ENCODE measurements around the gene NCAPG2.

DNA sequence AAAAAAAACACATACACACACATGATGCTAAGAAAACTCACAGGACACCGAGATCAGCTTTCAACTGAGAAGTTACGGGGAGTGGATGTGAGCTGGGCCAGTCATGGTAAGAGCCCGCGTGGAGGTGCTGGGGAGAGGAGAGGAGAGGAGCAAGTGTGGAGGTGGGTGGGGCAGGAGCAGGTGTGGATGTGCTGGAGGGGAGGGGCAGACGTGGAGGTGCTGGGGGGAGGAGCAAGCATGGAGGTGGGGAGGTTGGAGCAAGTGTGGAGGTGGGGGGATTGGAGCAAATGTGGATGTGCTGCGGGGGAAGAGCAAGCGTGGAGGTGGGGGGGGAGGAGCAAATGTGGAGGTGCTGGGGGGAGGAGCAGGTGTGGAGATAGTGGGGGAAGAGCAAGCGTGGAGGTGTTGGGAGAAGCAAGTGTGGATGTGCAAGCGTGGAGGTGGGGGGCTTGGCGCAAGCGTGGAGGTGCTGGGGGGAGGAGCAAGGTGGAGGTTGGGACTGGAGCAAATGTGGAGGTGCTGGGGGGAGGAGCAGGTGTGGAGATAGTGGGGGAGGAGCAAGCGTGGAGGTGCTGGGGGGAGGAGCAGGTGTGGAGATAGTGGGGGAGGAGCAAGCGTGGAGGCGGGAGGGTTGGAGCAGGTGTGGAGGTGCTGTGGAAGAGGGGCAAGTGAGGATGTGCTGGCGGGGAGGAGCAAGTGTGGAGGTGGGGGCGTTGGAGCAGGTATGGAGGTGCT, 24.5 kb upstream of the NCAPG2 start:
- TF ChIP-seq EP300 (IDR thresholded peaks at IDR 0.05) (no peak), CTCF (IDR thresholded peaks at IDR 0.05) (no peak), HMGXB4 (CRISPR knock-in tag; IDR thresholded peaks at IDR 0.05; ENCODE audit: borderline replicate concordance) (no peak), RFX5 (IDR thresholded peaks at IDR 0.05) (no peak), SMC3 (IDR thresholded peaks at IDR 0.05) (no peak)
- TF ChIP-seq, protein P1, sequence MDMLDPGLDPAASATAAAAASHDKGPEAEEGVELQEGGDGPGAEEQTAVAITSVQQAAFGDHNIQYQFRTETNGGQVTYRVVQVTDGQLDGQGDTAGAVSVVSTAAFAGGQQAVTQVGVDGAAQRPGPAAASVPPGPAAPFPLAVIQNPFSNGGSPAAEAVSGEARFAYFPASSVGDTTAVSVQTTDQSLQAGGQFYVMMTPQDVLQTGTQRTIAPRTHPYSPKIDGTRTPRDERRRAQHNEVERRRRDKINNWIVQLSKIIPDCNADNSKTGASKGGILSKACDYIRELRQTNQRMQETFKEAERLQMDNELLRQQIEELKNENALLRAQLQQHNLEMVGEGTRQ (IDR thresholded peaks at IDR 0.05) = no peak
